GM12891 (cell line): Measurements from ENCODE around the gene RFWD3.

Experiments used
- POLR2A ChIP-seq: IDR thresholded peaks from 2 replicates; pipeline ENCODE4 v1.6.1; 2011; ENCODE audit warnings: low read depth, low read length, control low read depth
- POLR2AphosphoS5 ChIP-seq: IDR thresholded peaks from 2 replicates; pipeline ENCODE4 v1.6.1; 2011; ENCODE audit warnings: low read depth, low read length, control low read depth
- POU2F2 ChIP-seq: IDR thresholded peaks from 2 replicates; pipeline ENCODE4 v1.6.1; 2011; ENCODE audit warnings: low read depth, mild to moderate bottlenecking, control low read depth, low read length, moderate library complexity
- SPI1 ChIP-seq: IDR thresholded peaks from 2 replicates; pipeline ENCODE4 v1.6.1; 2011; ENCODE audit warnings: low read depth, low read length, control low read depth
- TAF1 ChIP-seq: IDR thresholded peaks from 2 replicates; pipeline ENCODE4 v1.6.1; 2011; ENCODE audit warnings: low read depth, low read length, control low read depth

DNA sequence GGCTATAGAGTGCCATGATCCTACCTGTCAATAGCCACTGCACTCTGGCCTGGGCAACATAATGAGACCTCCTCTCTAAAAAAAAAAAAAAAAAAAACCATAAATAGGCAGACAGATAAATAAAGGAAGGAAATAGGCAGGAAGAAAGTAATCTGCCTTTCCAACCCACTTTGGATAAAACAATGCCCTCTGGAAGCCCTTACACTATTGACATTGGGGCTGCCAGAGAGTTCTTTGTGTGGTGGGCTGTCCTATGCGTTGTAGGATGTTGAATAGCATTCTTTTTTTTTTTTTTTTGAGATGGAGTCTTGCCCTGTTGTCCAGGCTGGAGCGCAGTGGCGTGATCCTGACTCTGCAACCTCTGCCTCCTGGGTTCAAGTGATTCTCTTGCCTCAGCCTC, 7.2 kb upstream of the RFWD3 start:
- TF ChIP-seq POLR2A: no peak
- no peak for TF ChIP-seq POLR2AphosphoS5
- TF ChIP-seq TAF1: no peak
- TF ChIP-seq SPI1: no peak
- TF ChIP-seq POU2F2: no peak
